HG03378 (cell line): ENCODE measurements around the gene CD320.
"Not testable (repeated sequence)": the region's sequence is repeated elsewhere in the genome, so short reads cannot be mapped to it uniquely, and the experiment has no call there.

ENCODE experiments used
- ATAC-seq: cut with Tn5 transposase; IDR thresholded peaks from one replicate; pipeline ENCODE4 v1.9.1; 2021; ENCODE audit warnings: mild to moderate bottlenecking, moderate library complexity; ENCODE audit not compliant: unreplicated experiment

The CD320 gene

GRCh38 chr19:8310342-8311055, 2.3 kb upstream of the CD320 start:
- no peak for ATAC-seq

GRCh38 chr19:8308891-8309291, 733 bp upstream of the CD320 start:
- ATAC-seq = no peak

GRCh38 chr19:8307400-8307964, 676 bp downstream of the CD320 start:
- ATAC-seq = no peak

GRCh38 chr19:8306235-8307054, 1.7 kb downstream of the CD320 start:
- no peak for ATAC-seq

GRCh38 chr19:8305798-8306197, 2.4 kb downstream of the CD320 start:
- no peak for ATAC-seq

- no peak for ATAC-seq
These were observed 3.1 kb downstream of the CD320 start for GRCh38 chr19:8304841-8305621.

- ATAC-seq = no peak
These were observed 5.4 kb downstream of the CD320 start for GRCh38 chr19:8302734-8303133.

- ATAC-seq = no peak
These were observed 5.8 kb downstream of the CD320 start for GRCh38 chr19:8302357-8302691.

GRCh38 chr19:8291337-8291736, 16.8 kb downstream of the CD320 start:
- ATAC-seq = not testable (repeated sequence)

GRCh38 chr19:8276508-8276907, 31.6 kb downstream of the CD320 start:
- not testable (repeated sequence) for ATAC-seq

GRCh38 chr19:8269724-8270123, 38.4 kb downstream of the CD320 start:
- ATAC-seq = no peak

- no peak for ATAC-seq
These were observed 42.3 kb downstream of the CD320 start for GRCh38 chr19:8265872-8266271.

GRCh38 chr19:8264248-8264647, 43.9 kb downstream of the CD320 start:
- ATAC-seq = not testable (repeated sequence)

- no peak for ATAC-seq
These were observed 45.7 kb downstream of the CD320 start for GRCh38 chr19:8262431-8262830.

- no peak for ATAC-seq
These were observed 46.3 kb downstream of the CD320 start for GRCh38 chr19:8261881-8262280.

GRCh38 chr19:8261347-8261746, 46.8 kb downstream of the CD320 start:
- ATAC-seq = no peak

GRCh38 chr19:8259922-8260247, 48.3 kb downstream of the CD320 start:
- ATAC-seq = no peak

GRCh38 chr19:8259142-8259921, 48.8 kb downstream of the CD320 start:
- no peak for ATAC-seq

- ATAC-seq = no peak
These were observed 51.1 kb downstream of the CD320 start for GRCh38 chr19:8257052-8257443.

GRCh38 chr19:8256276-8257051, 51.7 kb downstream of the CD320 start:
- ATAC-seq = no peak
